Ishikawa (cell line): ENCODE results near the gene USH1C.

Experiments used
- CEBPB ChIP-seq: IDR thresholded peaks from 2 replicates; pipeline ENCODE4 v1.6.1; 2012
- CREB1 ChIP-seq: IDR thresholded peaks from 2 replicates; pipeline ENCODE4 v1.6.1; 2012; ENCODE audit warnings: low read depth
- EGR1 ChIP-seq: IDR thresholded peaks from 2 replicates; pipeline ENCODE4 v1.6.1; 2012
- EP300 ChIP-seq: IDR thresholded peaks from 2 replicates; pipeline ENCODE4 v1.6.1; 2012; ENCODE audit warnings: borderline replicate concordance
- FOXM1 ChIP-seq: IDR thresholded peaks from 2 replicates; pipeline ENCODE4 v1.6.1; 2012; ENCODE audit warnings: low read depth, borderline replicate concordance
- MAX ChIP-seq: IDR thresholded peaks from 2 replicates; pipeline ENCODE4 v1.6.1; 2012
- NFIC ChIP-seq: IDR thresholded peaks from 2 replicates; pipeline ENCODE4 v1.6.1; 2012
- RAD21 ChIP-seq: IDR thresholded peaks from 2 replicates; pipeline ENCODE4 v1.6.1; 2012; ENCODE audit warnings: low read depth
- REST ChIP-seq: IDR thresholded peaks from 2 replicates; pipeline ENCODE4 v1.6.1; 2012; ENCODE audit warnings: low read depth, mild to moderate bottlenecking
- TAF1 ChIP-seq: IDR thresholded peaks from 2 replicates; pipeline ENCODE4 v1.6.1; 2012; ENCODE audit warnings: low read depth, mild to moderate bottlenecking
- TCF12 ChIP-seq: IDR thresholded peaks from 2 replicates; pipeline ENCODE4 v1.6.1; 2012; ENCODE audit warnings: low read depth
- TEAD4 ChIP-seq: IDR thresholded peaks from 2 replicates; pipeline ENCODE4 v1.6.1; 2012
- YY1 ChIP-seq: IDR thresholded peaks from 2 replicates; pipeline ENCODE4 v1.6.1; 2012; ENCODE audit warnings: low read depth
- ZBTB7A ChIP-seq: IDR thresholded peaks from 2 replicates; pipeline ENCODE4 v1.6.1; 2012; ENCODE audit warnings: low read depth
- TF ChIP-seq, protein P1 (sequence below): IDR thresholded peaks from 2 replicates; pipeline ENCODE4 v1.6.1; 2012

Gene USH1C

DNA sequence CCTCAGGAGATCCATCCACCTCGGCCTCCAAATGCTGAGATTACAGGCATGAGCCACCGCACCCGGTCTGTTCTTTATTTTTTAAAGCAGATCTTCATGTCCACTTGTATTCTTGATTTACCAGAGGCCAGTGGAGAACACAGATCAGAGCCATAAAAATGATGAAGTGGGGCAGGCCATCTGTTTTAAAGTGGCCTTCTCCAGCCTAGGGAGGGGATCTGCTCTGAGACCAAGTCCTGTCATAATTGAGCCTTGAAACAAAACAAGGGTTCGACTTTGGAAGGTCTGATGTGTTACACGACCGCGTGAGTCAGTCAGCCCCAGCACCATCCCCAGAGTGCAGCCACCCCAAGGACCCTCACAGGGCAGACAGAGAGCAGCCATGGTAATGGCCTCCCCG is 95.1 kb downstream of the USH1C start:
- TF ChIP-seq CEBPB (no peak), MAX (no peak), FOXM1 (no peak), EP300 (no peak), TCF12 (no peak), CREB1 (no peak), TEAD4 (no peak), YY1 (no peak), ZBTB7A (no peak), TAF1 (no peak), REST (no peak), RAD21 (no peak), NFIC (no peak), EGR1 (no peak)
- TF ChIP-seq, protein P1, sequence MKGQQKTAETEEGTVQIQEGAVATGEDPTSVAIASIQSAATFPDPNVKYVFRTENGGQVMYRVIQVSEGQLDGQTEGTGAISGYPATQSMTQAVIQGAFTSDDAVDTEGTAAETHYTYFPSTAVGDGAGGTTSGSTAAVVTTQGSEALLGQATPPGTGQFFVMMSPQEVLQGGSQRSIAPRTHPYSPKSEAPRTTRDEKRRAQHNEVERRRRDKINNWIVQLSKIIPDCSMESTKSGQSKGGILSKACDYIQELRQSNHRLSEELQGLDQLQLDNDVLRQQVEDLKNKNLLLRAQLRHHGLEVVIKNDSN, result no peak

GRCh38 chr11:17446482-17446881 is 97.7 kb downstream of the USH1C start:
- TF ChIP-seq YY1 (no peak), EP300 (no peak), EGR1 (no peak)

DNA sequence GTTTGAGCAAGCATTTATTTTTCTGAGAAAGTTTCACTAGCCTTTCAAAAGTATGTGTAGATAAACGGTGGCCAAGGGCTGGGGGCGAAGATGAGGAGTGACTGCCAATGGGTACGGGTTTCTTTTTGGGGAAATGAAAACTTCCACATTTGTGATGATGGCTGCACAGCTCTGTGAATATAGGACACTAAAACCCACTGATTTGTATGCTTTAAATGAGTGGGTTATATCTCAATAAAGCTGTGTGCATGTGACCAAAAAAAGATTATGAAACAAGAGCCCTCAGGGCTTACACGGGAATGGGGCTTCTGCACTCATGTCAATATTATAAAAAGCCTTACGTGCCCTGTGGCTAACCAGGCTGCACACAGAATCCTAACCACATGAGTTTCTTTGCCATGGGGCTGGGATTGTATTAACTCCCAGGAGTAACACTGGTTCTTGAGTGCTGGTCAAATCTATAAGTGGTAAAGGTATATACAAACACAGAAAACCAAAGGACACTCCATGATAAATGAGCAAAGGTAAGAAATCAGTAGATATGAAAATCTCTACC is 98.9 kb downstream of the USH1C start:
- TF ChIP-seq EP300, result no peak
- no peak for TF ChIP-seq REST
- TF ChIP-seq CREB1, result no peak
- TF ChIP-seq RAD21, result no peak
- TF ChIP-seq YY1, result no peak
- no peak for TF ChIP-seq CEBPB
- TF ChIP-seq FOXM1, result no peak
- TF ChIP-seq MAX, result no peak
- no peak for TF ChIP-seq TAF1
- no peak for TF ChIP-seq TEAD4
- no peak for TF ChIP-seq ZBTB7A
- TF ChIP-seq, protein P1, result no peak

DNA sequence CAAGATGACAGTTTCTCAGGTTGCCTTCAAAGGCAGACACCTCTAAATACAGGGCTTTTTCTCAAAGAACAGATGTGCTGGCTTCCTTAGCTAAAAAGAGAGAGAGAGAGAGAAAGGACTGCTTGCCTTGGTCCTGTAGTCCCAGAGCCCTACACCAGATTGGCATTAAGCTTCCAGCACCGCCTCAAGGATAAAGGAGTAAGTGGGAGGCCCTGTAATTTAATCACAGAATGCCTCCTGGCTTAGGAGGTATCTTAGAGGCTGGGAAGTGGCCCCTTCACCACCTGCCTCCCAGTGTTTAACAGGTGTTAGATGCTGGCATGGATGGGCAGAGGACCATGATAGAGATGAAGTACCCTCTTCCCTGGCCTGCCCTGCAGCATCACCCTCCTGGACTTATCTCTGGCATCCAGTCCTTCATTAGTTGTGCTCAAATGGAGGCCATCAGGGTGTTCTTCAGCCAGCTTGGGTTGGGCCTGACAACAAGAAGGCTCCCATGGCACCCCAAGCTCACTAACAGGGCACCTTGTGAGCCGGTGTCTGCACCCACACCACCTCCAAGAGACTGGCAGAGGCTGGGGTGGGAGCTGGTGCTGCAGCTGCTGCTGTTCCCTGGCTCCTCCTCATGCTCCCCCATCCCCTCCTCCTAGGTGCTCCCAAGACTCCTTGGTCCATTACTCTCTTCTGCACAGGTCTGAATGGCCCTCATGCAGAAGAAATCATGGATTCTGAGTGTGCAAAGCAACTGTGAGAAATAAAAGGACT is 100.1 kb downstream of the USH1C start:
- TF ChIP-seq EP300, result no peak
